Measurements from ENCODE around the gene DCST1.
A peak's percentile ranks its signal among the peaks of the same experiment; 100 is the strongest.

DCST1 gene

GRCh38 chr1:155035936-155036335, 2.3 kb downstream of the DCST1 start:
- no peak for DNase-seq (ENCODE audit: low read depth)

- no peak for DNase-seq (ENCODE audit: low read depth)
These were observed 3.4 kb downstream of the DCST1 start for GRCh38 chr1:155037043-155037442.

- DNase-seq (ENCODE audit: low read depth), result no peak
These were observed 4.3 kb downstream of the DCST1 start for GRCh38 chr1:155037851-155038441.

GRCh38 chr1:155038602-155039307, 5.1 kb downstream of the DCST1 start:
- DNase-seq (ENCODE audit: low read depth), result no peak

GRCh38 chr1:155039308-155039669, 5.7 kb downstream of the DCST1 start:
- no peak for DNase-seq (ENCODE audit: low read depth)

GRCh38 chr1:155040358-155041093, 6.9 kb downstream of the DCST1 start:
- DNase-seq (ENCODE audit: low read depth), result no peak

GRCh38 chr1:155042789-155043188, 9.2 kb downstream of the DCST1 start:
- no peak for DNase-seq (ENCODE audit: low read depth)

GRCh38 chr1:155043301-155043702, 9.7 kb downstream of the DCST1 start:
- DNase-seq (ENCODE audit: low read depth), result no peak

GRCh38 chr1:155043793-155044192, 10.2 kb downstream of the DCST1 start:
- no peak for DNase-seq (ENCODE audit: low read depth)

- DNase-seq (ENCODE audit: low read depth), result no peak
These were observed 10.7 kb downstream of the DCST1 start for GRCh38 chr1:155044365-155044764.

GRCh38 chr1:155044812-155045657, 11.4 kb downstream of the DCST1 start:
- peak; percentile 39 for DNase-seq (ENCODE audit: low read depth)

GRCh38 chr1:155048449-155049334, 15.1 kb downstream of the DCST1 start:
- no peak for DNase-seq (ENCODE audit: low read depth)

- DNase-seq (ENCODE audit: low read depth), result no peak
These were observed 16.3 kb downstream of the DCST1 start for GRCh38 chr1:155049651-155050559.

GRCh38 chr1:155050560-155051341, 17.1 kb downstream of the DCST1 start, which contains the start of gene ADAM15:
Gene ADAM15 (plus strand): TSS chr1:155051316. CDS start chr1:155051387, 71 bp downstream.
- peak; percentile 71 for DNase-seq (ENCODE audit: low read depth)

- no peak for DNase-seq (ENCODE audit: low read depth)
These were observed 17.7 kb downstream of the DCST1 start for GRCh38 chr1:155051342-155051776.

GRCh38 chr1:155051777-155052398, 18.3 kb downstream of the DCST1 start:
- DNase-seq (ENCODE audit: low read depth), result peak; percentile 17

GRCh38 chr1:155052439-155053395, 19.1 kb downstream of the DCST1 start:
- peak; percentile 12 for DNase-seq (ENCODE audit: low read depth)
